ENCODE results near the gene STXBP1.

STXBP1 gene

DNA sequence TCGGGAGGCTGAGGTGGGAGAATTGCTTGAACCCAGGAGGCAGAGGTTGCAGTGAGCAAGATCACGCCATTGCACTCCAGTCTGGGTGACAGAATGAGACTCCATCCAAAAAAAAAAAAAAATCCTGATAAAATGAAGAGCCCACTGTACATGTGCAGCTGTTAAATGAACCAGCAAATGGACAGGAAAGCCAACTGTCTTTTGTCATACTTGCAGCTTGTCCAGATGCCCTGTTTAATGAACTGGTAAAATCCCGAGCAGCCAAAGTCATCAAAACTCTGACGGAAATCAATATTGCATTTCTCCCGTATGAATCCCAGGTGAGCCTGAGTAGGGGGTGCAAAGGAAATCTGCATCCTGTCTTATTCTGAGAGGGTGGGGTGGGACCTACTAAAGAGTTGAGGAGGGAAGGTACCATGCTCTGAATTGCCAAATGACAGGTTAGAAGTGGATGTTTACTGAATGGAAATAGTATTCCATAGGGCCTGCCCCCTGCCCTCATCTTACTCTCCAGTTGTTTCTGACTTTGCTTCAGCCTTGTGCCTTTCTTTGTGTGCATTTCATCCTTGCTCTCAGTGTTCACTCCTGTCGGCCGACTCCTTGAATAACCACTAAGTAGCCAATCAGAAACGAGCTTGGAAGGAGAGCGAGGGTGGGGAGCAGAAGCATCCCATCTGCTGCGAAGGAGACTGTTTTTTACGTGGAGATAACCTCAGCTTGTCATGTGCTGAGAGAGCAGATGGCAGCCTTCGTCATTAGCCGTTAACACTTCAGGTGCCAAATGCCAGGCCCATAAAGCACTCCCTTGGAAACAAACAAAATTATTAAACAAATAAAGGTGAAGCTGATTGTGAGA lies 49.0 kb downstream of the STXBP1 start:
- no peak for DNase-seq

DNA sequence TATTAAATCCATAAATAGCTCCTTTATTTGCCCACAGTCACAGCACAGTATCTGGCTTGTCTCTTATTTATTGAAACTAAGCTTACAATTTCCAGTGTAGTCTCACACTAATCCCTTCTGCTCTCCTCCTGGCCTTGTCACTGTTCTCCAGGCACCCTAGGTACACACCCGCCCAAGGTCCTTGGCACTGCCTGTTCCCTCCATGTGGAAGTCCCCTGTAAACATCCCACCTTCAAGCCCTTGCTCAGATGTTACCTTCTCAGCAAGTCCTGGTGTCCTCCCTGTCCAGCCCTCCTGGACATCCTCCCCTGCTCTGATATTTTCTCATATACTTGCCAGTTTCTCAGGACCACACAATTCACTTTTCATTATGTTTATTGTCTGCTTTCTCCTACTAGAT lies 50.5 kb downstream of the STXBP1 start:
- no peak for DNase-seq

DNA sequence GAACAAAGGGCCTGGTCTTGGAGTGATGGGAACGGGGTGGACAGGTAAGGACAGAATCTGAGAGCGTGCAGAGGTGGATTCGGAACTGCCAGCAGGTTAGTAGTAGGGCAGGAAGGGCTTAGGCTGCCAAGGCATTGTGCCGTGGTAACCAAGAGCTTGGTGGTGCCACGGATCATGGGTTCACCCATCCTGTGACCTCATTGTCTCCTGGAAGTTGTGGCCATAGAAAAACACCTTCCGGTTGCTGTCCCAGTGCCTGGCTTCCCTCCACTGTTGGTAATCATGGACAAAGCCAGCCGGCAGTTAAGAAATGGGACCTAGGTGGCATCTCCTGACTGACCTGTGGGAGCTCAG lies 52.2 kb downstream of the STXBP1 start:
- DNase-seq, result no peak

DNA sequence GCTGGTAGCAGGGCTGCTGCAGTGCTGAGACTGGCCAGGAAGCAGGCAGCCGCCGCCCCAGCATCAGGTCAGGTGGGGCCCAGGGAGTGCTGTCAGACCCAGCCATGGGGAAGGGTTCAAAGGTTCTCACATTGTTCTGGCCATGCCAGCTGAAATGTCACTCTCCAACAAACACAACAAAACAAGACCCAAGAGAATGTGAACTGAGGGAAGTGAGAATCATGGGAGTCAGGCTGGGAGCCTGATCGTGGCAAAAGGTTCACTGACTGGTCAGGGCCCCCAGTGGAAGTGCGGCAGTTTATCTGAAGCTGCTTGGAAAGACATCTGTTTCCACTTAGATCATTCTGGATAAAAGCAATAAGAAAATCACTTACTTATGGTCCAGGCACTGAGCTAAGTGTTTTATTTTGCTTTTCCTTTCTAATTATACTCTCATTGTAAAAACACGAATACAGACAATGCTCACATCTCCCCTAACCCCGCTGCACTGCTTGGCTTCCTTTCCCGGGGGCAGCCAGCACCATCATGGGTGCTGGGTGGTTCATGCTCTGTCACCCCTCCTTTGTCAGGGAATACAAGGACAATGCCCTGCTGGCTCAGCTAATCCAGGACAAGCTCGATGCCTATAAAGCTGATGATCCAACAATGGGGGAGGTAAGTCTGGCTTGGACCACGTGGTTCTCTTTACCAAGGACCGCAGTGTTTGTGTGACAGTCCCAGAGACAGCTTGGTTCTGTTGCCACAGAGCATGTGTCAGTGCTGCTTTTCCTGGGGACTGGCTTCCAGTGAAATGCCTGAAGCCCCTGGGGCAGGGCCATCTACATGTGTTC lies 52.8 kb downstream of the STXBP1 start:
- DNase-seq, result peak; percentile 14

DNA sequence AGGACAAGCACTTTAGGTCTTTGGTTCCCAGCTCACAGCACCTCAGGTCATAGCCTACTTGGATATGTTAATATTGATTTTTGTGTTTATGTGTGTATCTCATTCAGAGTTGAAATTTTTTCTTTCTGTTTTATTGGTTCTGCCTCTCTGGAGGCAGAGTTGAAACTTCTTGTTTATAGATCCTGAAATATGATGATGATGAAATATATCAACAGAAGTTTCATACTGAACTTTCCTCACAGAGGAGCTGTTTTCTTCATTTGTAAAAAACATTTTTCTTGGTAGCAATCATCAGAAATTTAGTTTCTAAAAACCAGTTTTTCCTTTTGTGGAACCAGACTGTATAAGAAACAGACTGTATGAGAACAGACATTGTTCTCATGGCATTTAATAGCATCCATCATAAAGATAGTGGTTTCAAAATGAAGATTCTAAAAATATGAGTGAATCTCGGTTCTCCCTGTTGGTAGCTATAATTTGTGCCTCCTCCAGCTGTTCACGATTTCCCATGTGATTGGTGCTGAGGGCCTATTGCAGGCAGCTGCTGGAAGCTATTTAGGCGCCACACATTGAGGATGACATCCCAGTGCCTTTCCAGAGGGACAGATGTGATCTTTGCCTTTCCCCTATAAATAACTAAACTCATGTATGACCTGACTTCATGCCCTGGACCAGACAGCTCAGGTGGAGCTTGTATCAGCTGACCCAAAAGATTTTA lies 55.2 kb downstream of the STXBP1 start:
- peak; percentile 4 for DNase-seq

DNA sequence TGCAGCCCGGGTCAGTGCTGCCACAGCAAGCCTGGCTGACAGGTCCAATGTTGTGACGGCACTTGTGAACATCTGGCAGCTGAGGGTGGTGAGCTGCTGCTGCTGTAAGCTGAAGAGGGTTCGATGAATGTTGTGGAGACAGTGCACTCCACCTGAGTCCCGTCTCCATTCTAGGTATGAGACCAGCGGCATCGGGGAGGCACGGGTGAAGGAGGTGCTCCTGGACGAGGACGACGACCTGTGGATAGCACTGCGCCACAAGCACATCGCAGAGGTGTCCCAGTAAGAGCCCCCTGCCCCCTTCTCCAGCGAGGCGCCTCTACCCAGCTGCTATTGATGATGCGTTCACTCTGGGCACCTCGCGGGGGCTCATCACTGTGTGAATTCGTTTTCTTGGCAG lies 55.8 kb downstream of the STXBP1 start:
- no peak for DNase-seq

DNA sequence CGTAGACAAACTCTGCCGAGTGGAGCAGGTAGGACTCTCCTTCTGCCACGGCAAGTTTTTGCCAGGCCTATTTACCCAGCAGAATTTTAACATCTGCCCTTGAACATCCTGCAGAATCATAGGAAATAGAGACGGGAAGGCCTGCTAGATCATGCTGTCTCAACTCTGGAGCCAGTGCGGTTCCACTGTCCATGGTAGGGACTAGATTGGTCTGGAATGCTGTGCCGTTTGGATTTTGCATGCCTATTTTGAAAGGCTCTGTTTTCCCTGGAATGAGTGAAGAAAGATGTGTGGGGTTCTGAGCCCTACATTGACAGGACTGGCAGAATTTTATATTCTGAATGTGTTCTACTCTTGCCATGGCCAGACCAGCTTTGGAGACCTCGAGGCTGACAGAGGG lies 61.2 kb downstream of the STXBP1 start:
- DNase-seq, result no peak

DNA sequence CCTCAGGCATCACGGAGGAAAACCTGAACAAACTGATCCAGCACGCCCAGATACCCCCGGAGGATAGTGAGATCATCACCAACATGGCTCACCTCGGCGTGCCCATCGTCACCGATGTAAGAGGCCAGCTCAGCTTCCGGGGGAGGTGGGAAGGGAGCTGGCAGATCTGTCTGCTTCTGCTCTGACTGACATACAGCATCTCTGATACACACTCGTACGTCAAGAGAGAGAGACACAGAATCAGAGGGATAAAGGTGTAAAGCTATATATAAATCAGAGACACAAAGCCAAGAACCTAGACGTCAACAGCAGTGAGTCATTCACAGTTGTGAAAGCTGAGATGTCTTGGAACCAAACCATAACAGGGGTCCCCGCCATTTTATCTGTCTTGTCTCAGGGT lies 64.6 kb downstream of the STXBP1 start:
- no peak for DNase-seq

DNA sequence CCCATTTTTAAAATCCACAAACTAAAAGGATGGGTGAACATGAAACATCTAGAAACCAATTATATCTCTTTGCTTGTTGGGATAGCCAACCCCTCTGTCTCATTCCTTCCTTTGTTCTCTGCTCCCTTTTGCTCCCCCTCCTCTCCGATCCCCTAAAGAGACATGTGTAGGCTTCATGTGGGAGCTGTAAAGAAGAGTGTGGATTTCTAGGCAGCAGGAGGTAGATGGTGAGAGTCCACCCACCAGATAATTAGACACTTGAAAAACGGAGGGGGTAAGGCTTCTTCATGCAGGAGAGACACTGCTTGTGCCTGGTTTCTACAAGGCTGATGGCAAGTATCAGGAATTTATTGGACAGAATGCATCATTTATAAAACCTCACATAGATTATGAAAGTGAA lies 67.4 kb downstream of the STXBP1 start:
- DNase-seq, result no peak

DNA sequence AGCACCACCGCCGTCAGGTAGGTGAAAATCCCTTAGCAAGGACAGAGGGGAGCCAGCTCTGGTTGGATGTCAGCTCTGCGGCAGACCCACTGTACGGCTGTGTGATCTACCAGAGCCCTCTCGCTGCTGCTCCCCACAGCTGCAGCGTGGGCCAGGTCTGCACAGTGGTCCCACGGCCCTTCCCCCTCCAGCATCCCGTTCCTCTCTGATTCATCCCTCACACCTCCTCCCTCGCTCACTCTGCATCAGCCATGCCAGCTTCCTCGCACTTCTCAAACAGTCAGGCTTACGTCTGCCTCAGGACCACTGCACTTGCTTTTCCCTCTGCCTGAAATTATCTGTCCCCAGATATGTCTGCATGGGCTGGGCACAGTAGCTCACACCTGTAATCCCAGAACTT lies 68.1 kb downstream of the STXBP1 start:
- DNase-seq, result no peak

DNA sequence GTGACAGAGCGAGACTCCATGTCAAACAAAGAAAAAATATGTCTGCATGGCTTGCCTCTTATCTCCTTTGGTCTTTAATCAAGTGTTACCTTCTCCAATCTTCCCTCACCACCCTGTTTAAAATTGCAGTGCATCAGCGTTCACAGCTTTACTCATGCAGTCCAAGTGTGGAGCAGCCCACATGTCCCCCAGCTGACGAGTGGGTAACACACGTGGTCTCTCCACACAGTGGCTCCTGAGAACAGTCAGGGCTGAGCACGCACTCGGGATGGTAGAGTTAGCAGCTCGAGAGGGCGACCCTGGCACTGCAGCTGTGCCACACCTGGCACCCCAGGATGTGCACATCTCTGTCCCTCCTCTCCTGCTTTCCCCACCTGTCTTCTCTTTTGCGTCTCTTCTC lies 68.8 kb downstream of the STXBP1 start:
- no peak for DNase-seq

DNA sequence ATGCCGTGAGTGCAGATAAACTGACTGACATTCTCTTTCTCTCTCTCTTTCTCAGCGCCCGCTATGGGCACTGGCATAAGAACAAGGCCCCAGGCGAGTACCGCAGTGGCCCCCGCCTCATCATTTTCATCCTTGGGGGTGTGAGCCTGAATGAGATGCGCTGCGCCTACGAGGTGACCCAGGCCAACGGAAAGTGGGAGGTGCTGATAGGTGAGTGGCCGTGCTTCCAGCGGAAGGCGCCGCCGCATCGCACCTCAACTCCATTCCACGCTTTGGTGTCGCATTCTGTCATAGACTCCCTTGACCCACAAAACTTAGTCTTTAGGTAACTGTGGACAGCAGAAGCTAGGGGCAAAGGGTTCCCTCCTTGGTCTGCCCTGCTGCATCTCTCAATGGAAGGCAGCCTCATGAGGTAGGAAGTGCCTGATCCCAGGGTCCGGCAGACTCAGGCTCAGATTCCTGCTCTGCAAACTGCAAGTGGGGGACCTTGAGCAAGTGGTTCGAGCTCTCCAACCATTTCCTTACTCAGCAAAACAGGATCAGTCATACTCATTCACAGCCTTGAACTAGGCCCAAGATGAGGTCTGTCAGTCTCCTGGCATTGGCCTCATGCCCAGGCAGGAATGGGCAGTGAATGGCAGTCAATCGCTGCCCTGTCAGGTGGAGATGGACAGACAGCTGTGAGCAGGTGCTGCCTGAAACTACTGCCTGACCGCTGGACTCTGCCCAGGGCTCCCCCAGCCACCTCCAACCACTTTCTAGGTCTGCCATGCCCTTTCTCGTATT lies 70.5 kb downstream of the STXBP1 start:
- DNase-seq, result no peak

DNA sequence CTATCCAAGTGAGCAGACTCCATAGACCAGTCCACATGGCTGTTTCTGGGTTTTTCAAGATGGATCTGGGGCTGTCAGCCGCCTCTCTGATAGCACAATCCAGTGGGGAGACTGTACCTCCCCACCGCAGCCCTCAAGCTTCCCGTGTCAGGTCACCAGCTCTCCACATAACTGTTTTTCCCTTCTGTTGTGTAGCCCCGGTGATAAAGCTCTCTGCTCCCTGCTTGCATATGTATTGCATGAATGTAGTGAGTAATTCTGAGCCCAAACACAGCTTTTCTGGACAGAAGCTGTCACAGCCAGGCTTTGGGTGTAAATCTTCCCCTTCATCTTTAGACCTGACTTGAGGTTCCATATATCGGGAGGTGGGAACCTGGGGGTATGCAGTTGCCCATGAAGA lies 71.6 kb downstream of the STXBP1 start:
- DNase-seq, result no peak

DNA sequence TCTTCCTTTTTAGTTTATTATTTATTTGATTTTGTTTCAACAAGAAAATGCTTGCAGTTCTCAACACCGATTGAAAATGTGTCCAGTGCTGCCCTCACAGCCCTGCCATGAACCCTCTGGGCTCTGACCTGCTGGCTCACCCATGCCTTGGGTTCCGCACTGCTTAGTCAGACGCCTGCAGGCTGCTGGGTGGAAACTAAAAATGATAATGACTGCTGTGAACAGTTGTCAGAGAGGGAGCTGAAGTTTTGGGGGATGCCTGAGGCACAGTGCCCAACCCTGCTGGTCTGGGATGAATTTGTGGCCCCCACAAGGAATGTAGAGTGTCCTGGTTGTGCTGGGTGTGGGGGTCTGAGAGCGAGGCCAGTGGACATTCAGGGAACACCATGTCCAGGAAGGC lies 72.5 kb downstream of the STXBP1 start:
- no peak for DNase-seq

DNA sequence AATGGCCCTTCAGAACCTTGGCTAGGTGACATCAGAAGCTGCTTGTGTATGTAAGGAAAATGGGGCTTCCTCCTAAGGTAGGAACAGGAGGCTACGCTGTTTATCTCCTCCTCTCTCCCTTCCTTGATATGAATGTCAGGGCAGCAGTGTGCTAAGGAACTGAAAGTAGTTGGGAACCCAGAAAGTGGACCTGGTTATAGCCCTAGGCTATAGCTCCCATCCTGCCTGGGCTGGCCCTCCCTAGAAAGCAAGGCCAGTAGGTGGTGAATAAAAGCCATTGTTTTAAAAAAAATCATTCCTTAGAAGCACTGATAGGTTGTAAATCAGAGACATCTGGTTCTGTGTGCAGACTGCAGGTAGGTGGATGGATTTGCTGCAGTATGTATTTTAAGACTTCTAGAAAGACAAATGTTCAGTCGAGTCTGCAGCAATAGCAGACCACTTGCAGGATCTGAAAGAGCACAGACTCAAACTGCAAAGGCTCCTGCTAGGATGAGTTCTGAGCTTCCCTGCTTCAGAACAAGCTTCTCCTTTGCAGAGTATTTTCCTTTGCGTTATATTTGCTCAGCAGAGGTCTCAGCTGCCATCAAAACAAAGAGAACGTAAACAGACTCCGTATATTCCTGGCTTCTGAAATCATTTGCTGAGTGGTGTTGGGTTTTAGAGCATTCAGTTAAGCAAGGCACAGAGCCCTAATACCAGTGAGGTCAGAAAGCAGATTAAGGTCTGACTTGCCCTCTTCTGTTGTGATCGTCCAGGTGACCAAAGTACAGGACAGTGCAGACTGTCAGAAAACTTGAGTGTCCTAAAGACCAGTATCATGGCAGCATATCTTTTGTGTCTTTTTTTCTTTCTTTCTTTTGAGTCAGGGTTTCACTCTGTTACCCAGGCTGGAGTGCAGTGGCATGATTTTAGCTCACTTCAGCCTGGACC lies 74.7 kb downstream of the STXBP1 start:
- DNase-seq, result peak; percentile 35

DNA sequence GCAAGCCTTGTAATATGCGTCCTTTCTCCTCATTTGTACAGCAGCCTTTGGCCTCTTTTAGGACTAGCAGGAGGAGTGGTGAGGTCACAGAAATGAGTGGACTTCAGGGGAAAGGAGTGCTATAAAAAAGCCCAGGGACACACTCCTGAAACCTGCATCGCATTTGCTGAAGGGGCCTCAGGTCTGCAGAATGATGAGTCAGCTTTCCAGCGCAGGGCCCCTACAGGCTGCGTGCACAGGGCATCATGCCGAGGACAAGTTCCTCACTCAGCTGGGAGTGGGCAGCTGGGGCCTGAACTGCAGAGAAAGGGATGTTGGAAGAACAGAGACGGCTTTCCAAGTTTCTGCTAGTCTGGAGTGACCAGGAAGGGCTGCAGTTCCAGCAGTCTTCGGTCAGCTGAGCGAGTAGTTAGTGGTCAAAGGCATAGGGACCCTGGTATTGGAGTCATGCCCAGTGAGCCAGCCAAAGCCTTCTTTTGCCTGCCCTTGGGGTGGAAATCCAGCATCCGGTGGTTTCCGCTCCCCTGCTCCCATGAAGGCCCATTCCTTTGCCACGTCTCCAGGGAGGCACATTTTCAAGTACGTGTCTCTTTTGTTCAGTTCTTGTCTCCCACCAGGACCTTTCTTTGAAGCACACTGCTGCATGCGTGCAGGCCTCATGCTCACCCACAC lies 77.4 kb downstream of the STXBP1 start:
- no peak for DNase-seq

DNA sequence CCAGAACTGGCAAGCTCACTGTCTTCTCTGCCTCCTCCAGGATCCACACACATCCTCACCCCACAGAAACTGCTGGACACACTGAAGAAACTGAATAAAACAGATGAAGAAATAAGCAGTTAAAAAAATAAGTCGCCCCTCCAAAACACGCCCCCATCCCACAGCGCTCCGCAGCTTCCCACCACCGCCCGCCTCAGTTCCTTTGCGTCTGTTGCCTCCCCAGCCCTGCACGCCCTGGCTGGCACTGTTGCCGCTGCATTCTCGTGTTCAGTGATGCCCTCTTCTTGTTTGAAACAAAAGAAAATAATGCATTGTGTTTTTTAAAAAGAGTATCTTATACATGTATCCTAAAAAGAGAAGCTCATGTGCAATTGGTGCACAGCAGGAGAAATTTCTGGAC lies 78.7 kb downstream of the STXBP1 start:
- DNase-seq, result no peak

DNA sequence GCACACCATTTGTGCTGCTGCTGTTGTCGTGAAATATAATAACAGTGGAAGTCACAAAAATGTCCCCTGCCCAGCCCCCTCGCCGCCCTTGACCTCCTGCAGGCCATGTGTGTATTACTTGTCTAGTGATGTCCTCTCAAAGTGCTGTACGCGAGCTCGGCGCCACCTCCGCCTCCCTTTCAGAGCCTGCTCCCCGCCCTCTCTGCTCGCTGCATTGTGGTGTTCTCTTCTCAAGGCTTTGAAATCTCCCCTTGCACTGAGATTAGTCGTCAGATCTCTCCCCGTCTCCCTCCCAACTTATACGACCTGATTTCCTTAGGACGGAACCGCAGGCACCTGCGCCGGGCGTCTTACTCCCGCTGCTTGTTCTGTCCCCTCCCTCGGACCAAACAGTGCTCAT lies 80.0 kb downstream of the STXBP1 start:
- no peak for DNase-seq

DNA sequence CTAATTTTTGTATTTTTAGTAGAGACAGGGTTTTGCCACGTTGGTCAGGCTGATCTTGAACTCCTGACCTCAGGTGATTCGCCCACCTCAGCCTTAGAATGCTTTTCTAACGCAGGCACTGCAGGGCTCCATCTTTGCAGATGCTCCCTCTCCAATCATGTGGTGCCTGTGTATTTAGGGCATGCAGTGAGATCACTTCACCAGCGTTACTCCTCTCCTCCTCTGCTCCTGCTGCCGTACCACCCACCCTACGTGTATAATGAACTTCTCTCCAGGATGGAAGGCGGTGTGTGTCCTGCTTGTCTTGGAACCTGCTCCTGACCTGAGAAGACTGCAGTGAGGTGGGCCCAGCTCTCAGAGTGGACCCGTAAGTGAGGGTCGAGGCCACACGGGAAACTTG lies 81.1 kb downstream of the STXBP1 start:
- DNase-seq, result no peak

DNA sequence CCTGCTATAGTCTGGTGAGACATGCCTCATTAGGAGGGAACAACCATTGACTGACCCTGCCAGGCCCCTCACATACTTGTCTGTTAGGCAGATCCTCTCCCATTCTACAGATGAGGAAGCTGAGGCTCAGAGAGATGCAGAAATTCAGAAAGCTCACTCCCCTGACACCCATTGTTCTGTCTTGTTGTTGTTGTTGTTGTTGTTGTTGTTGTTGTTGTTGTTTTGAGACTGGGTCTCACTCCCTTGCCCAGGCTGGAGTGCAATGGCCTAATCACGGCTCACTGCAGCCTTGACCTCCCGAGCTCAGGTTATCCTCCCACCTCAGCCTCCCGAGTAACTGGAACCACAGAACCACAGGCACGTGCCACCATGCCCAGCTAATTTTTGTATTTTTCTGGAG lies 81.6 kb downstream of the STXBP1 start:
- DNase-seq, result no peak
